ENCODE measurements around the gene LINGO4.

The LINGO4 gene

DNA sequence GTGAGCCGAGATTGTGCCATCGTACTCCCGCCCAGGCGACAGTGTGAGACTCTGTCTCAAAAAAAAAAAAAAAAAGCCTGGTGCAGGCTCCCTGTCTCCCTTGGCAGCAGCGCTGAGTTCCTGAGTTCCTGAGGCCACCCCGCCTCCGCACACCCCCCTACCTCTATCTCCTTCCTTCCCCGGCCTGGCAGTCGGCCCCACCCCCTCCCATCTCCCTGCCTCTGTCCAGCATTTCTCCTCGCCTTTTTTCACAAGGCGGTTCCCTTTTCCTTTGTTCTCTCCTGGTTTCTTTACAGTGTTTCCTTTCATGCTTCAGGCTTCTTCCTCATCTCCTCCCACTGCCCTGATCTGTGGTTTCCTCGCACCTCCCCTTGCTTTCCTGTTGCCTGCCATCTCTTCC lies 23.7 kb upstream of the LINGO4 start:
- Histone ChIP-seq H3K9ac (ENCODE audit: low read depth, low read length) (no peak overlapping the region), H3K4me1 (ENCODE audit: insufficient read depth, low read length) (peaks cover 35% of the 10 kb centered on the region), H3K9me3 (ENCODE audit: control insufficient read depth, insufficient read depth, low read length) (no peaks in the 10 kb centered on the region), H3K36me3 (ENCODE audit: insufficient read depth, low read length) (no peaks in the 10 kb centered on the region)

DNA sequence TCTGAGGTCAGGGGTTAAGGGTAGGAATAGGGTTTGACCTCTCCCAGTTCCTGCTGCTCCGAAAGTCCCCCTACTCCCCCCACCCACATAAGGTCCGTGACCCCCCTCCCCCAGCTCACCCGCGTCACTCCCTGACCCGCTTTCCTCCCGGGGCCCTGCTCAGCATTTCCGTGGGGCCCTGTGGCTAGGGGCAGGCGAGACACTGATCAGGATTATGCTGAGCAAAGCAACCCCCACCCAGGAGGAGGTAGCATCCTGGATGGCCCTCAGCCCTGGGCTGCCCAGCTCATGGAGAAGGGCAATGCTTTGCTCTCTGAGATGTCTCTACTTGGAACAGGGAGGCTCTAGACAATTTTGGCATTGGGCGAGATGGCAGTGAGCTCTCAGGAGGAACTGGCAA lies 22.6 kb upstream of the LINGO4 start:
- Histone ChIP-seq H3K4me1 (ENCODE audit: insufficient read depth, low read length) (peaks cover 37% of the 10 kb centered on the region), H3K9ac (ENCODE audit: low read depth, low read length) (no peak overlapping the region), H3K36me3 (ENCODE audit: insufficient read depth, low read length) (no peaks in the 10 kb centered on the region), H3K9me3 (ENCODE audit: control insufficient read depth, insufficient read depth, low read length) (no peaks in the 10 kb centered on the region)

DNA sequence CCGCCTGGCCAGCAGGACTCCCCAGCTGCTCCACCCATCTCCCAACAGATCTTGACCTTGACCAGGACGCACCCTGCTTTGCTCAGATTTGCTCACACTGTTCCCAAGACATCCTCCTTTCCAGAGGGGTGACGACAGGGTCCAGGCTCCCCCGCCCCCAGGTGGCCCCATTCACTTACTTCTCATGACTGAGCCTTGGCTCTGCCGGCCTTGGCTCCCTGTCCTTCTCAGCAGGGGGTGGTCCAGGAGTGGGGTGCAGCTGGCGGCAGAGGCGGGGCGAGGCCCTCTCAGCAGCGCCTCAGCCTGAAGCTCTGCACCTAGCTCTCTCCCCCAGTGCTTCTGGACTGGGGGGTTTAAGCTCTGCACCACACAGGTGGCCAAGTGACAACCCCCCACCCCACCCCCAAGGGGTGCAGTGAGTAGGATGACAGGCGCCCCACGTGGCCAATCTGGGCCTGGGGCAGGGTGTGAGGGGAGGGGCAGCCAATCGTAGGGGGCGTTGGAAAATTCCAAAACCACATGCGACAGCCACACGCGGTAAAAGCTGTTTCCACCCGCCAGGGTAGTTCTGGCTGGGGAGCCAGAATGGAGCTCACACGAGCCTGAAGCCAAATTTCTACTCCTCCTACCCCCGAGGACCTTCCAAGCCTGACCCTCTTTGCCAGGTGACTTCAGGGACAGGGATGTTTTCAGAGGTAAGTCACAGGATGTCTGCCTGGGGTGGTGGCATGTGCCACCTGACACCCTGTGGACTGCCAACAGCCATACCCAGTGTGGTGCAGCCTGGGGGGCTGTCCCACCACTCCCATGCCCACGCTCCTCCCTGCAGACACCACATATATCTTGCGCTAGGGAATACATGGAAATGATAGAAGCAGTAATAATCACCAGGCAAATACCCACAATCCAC lies 20.8 kb upstream of the LINGO4 start:
- Histone ChIP-seq H3K9ac (ENCODE audit: low read depth, low read length) (no peak overlapping the region), H3K4me1 (ENCODE audit: insufficient read depth, low read length) (peaks cover 41% of the 10 kb centered on the region), H3K36me3 (ENCODE audit: insufficient read depth, low read length) (no peaks in the 10 kb centered on the region), H3K9me3 (ENCODE audit: control insufficient read depth, insufficient read depth, low read length) (no peaks in the 10 kb centered on the region)

DNA sequence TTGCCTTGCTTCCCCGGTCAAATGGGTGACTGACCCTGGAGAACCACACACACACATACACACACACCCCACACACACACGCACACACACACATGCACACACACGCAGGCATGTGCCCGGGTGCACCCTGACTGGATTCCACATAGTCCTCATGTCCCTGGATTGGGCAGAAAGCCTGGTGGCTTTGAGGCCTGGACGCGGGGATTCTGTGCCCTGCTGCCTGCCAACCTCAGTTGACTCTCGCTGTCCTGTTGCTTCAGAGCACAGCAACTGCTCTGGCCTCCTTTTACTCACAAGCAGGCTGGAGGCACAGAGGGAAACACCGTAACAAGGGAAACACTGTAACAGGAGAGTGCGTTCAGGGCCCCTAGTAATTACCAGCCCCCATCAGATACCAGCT lies 20.0 kb upstream of the LINGO4 start:
- Histone ChIP-seq H3K9ac (ENCODE audit: low read depth, low read length) (no peak overlapping the region), H3K4me1 (ENCODE audit: insufficient read depth, low read length) (peaks cover 36% of the 10 kb centered on the region), H3K36me3 (ENCODE audit: insufficient read depth, low read length) (no peaks in the 10 kb centered on the region), H3K9me3 (ENCODE audit: control insufficient read depth, insufficient read depth, low read length) (no peaks in the 10 kb centered on the region)

DNA sequence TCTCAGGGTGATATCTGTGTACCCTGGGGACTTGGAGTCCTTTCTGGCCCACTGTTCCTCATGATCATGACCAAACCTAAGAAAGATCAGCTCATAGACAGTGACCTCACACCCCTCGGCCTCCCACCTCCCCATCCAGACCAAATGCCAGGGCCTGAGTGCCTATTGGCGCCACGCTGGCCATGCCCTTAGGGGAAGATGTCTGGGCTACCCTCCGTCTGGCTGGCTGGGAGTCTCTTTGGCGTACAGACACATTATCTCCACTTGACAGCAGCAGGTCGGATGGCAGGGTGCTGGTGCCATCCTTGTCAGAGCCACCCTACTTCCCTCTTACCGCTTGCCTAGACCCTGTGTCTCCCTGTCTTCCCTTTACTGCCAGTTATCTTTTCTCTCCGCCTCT lies 18.0 kb upstream of the LINGO4 start:
- no peaks in the 10 kb centered on the region for H3K9me3 ChIP-seq (ENCODE audit: control insufficient read depth, insufficient read depth, low read length)
- no peaks in the 10 kb centered on the region for H3K36me3 ChIP-seq (ENCODE audit: insufficient read depth, low read length)
- peaks cover 22% of the 10 kb centered on the region for H3K4me1 ChIP-seq (ENCODE audit: insufficient read depth, low read length)
- no peak overlapping the region for H3K9ac ChIP-seq (ENCODE audit: low read depth, low read length)

DNA sequence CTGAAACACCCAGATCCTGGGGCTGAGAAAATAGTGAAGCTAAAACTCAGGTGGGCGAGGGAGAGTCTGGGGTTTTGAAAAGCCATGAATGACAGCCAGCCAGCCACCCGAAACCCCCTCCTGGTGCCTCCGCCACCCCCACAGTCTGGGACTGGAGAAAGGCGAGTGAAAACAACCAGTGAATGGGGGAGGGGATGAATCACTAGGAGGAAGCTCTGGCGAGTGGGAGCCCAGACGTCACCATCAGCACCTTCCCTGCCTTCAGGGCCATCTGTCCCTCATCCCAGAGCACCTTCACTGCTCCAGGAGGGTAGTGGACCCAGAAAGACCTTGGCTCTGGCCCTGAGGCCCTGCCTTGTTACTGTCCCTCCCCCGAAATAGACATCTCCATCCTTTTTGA lies 17.2 kb upstream of the LINGO4 start:
- H3K9ac ChIP-seq (ENCODE audit: low read depth, low read length), result no peak overlapping the region
- H3K4me1 ChIP-seq (ENCODE audit: insufficient read depth, low read length), result peaks cover 19% of the 10 kb centered on the region
- no peaks in the 10 kb centered on the region for H3K9me3 ChIP-seq (ENCODE audit: control insufficient read depth, insufficient read depth, low read length)
- H3K36me3 ChIP-seq (ENCODE audit: insufficient read depth, low read length), result no peaks in the 10 kb centered on the region

DNA sequence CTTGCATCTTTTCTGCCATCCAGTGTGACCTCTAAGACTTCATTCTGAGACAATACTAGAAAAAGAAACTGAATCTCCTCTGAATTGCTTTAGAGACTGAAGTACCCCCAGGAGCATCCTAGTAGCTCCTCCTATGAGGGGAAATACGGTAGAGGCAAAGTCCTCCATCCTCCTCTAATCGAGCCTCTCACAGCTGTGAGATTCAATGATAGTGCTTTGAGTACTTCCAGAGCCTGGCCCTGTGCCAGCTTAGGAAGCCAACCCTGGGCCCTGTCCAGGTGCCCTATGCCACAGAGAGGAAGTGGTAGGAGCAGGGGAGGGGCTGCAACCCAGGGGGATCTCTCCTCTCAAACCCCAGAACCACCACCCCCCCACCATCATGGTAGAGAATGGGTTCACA lies 15.7 kb upstream of the LINGO4 start:
- H3K36me3 ChIP-seq (ENCODE audit: insufficient read depth, low read length), result no peaks in the 10 kb centered on the region
- H3K9ac ChIP-seq (ENCODE audit: low read depth, low read length), result no peak overlapping the region
- H3K4me1 ChIP-seq (ENCODE audit: insufficient read depth, low read length), result peaks cover 14% of the 10 kb centered on the region; the same call in 1 of the 2 replicates
- no peaks in the 10 kb centered on the region for H3K9me3 ChIP-seq (ENCODE audit: control insufficient read depth, insufficient read depth, low read length)

DNA sequence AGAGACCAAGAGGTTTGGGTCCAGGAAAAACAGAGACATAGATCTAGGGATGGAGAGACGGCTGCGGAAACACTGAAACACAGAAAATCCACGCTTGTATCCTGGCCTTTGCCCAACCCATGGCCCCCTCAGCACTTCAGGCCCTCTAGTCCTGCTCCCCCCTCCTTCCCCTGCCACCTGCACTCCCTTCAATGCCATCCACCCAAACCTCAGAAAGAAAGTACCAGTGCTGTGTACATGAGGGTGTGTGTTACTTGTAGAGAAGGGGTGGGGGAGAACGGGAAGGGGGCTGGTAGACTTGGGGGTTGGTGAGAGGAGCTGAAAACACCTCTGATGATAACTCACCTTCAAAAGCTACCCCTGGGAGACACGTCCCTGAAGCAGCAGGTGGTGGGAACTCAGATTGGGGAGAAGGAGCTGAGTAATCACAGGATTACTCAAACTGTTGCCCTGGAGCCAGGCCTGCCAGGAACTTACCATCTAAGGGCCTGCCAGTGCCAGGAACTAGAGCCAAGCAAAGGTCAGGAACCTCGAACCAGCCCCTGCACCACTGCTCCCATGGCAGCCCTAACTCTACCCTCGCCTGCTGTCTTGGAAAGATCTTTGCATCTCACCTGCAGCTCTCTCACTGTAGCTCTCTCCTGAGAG lies 14.9 kb upstream of the LINGO4 start:
- no peak overlapping the region for H3K9ac ChIP-seq (ENCODE audit: low read depth, low read length)
- H3K4me1 ChIP-seq (ENCODE audit: insufficient read depth, low read length), result peaks cover 8% of the 10 kb centered on the region; the same call in 1 of the 2 replicates
- H3K36me3 ChIP-seq (ENCODE audit: insufficient read depth, low read length), result no peaks in the 10 kb centered on the region
- H3K9me3 ChIP-seq (ENCODE audit: control insufficient read depth, insufficient read depth, low read length), result no peaks in the 10 kb centered on the region

DNA sequence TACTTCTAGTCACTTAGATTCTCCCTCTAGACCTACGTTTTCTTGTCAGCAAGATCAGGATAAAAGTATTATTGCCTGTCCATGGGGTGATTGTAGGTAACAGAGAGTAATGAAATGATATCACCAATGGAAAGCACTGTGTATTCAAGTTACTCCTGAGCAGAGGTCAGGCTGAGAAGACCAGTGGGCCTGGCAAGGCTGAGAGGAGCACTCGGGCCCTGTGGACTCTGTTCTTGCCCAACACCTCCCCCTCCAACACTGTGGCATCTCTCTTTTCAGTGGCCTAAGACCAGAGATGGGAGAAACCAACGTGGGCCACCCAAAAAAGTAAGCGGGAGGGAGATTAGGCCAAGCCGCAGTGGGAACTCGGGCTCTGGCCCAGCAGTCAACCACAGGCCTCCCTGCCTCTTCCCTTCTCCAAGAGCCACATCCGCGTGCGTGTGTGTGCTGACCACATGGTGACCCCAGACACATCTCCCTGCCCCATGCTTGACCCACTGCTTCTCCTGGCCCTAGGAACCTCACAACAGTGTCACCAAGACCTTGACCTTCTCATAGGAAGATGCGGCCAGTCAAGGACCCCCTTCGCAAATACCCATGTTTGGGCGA lies 14.1 kb upstream of the LINGO4 start:
- no peak overlapping the region for H3K9ac ChIP-seq (ENCODE audit: low read depth, low read length)
- H3K36me3 ChIP-seq (ENCODE audit: insufficient read depth, low read length), result no peaks in the 10 kb centered on the region
- no peaks in the 10 kb centered on the region for H3K9me3 ChIP-seq (ENCODE audit: control insufficient read depth, insufficient read depth, low read length)
- H3K4me1 ChIP-seq (ENCODE audit: insufficient read depth, low read length), result peaks cover 8% of the 10 kb centered on the region; the same call in 1 of the 2 replicates

DNA sequence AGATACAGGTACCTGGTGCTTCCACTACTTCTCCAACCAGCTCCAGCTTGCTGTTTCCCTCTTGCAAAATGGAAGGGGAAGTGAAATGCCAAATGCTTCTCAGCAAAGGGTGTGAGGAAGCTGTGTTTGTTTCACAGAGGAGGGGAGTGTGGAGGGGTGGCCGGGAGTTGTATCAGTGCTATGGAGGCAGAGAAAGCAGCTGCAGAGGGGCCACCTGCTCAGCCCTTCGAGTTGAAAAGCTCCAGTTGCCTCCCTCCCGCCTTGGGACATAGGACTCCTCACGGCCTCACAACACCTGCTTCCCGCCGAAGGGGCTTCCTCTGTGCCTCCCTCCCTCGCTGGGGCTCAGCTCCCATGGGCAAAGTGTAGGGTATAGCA lies 12.1 kb upstream of the LINGO4 start:
- H3K9ac ChIP-seq (ENCODE audit: low read depth, low read length), result no peak overlapping the region
- no peaks in the 10 kb centered on the region for H3K9me3 ChIP-seq (ENCODE audit: control insufficient read depth, insufficient read depth, low read length)
- H3K36me3 ChIP-seq (ENCODE audit: insufficient read depth, low read length), result no peaks in the 10 kb centered on the region
- H3K4me1 ChIP-seq (ENCODE audit: insufficient read depth, low read length), result peaks cover under 1% of the 10 kb centered on the region; the same call in 1 of the 2 replicates

DNA sequence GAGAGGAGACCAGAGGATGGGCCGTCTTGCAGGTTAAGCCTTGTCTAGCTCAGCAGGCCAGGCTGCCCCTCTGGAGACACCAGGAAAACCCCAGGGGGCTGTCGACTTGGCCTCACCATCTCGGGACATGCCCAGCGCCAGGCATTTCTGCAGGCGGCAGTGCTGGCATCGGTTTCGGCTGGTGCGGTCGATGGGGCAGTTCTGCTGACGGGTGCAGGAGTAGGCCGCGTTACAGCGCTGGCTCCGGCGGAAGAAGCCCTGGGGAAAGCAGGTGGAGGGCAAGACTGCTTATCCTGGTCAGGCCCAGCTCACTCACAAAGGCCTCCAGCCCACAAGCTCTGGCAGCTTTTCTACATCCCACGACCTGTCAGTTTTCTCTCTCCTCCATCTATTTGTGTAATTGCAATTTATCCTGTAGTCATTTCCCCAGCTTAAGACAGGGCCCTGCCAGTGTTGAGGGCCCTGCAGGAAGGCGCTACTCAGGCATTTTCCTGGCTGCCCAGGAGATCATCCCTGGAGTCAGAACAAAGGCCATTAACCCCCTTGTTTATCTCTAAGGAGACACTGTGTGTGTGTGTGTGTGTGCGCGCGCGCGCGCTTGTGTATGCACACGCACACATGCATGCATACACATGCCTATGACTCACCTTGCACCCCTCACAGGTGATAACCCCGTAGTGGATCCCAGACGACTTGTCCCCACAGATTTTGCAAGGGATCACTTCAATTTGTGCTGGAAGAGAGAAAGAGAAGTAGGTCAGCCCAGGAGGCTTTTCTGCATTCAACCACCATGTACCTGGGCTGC lies 11.5 kb upstream of the LINGO4 start:
- no peaks in the 10 kb centered on the region for H3K36me3 ChIP-seq (ENCODE audit: insufficient read depth, low read length)
- no peaks in the 10 kb centered on the region for H3K4me1 ChIP-seq (ENCODE audit: insufficient read depth, low read length)
- H3K9me3 ChIP-seq (ENCODE audit: control insufficient read depth, insufficient read depth, low read length), result no peaks in the 10 kb centered on the region
- no peak overlapping the region for H3K9ac ChIP-seq (ENCODE audit: low read depth, low read length)

DNA sequence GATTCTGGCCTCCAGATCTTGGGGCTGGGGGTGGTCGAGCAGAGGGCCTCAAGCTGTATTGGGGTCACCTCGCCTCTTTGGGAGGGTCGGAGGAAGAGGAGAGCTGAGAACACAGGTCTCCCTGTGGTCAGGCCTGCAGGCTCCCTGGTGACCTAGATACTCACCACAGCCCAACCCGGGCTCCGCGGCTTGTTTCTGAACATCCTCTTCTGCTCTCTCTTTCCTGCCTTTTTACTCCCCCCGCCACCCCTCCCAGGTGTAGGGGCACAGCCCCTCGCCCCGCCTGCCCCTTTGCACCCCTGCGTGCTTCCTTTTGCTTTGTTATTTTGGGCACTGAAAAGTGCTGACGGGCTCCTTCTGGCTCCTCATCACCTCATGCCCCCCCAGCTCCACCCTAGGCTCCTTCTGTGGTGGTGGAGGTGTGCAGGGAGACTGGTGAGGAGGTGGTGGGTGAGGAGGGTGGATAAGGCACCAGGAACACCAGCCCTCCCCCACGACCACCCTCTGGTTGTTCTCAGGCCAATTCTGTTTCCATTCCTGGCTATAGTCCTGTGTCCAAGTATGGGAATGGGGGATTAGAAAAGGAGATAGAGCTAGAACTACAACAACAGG lies 10.6 kb upstream of the LINGO4 start:
- Histone ChIP-seq H3K36me3 (ENCODE audit: insufficient read depth, low read length) (no peaks in the 10 kb centered on the region), H3K9me3 (ENCODE audit: control insufficient read depth, insufficient read depth, low read length) (no peaks in the 10 kb centered on the region), H3K9ac (ENCODE audit: low read depth, low read length) (no peak overlapping the region), H3K4me1 (ENCODE audit: insufficient read depth, low read length) (peaks cover 2% of the 10 kb centered on the region; the same call in 1 of the 2 replicates)

DNA sequence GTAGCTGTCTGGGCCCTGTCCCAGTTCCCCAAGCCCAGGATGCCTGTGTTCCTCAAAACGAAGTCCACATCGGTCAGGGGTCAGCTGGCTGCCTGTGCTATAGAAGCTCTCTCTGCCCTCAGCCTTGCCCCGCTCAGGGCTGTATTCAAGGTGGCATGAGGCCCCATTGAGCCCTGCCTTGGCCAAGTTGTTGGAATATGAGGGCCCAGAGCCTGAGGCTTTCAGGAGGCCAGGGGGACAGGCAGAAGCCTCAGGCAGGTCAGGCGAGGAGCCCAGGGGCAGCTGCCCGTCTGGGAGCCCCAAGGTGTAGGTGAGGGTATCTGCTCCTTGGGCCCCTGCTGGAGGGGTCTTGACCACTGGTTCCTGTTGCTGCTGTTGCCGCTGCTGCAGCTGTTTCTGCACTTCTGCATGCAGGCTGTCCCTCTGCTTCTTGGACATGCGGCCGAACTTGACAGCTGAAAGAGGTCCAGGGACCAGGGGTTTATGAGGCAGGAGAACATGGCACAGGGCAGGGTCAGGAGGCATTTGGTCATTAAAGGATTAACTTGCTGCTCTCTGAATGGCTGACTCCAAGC lies 9.8 kb upstream of the LINGO4 start:
- H3K9ac ChIP-seq (ENCODE audit: low read depth, low read length), result no peak overlapping the region
- no peaks in the 10 kb centered on the region for H3K9me3 ChIP-seq (ENCODE audit: control insufficient read depth, insufficient read depth, low read length)
- no peaks in the 10 kb centered on the region for H3K36me3 ChIP-seq (ENCODE audit: insufficient read depth, low read length)
- peaks cover 7% of the 10 kb centered on the region for H3K4me1 ChIP-seq (ENCODE audit: insufficient read depth, low read length)

Data from ES-I3 (cell line).